Measurements from ENCODE around the gene DDX42. TPM values are rescaled to one million over a fixed set of nuclear protein-coding genes. Genes with fewer than 3 reads are reported as not detected.
"Not testable (repeated sequence)": the region's sequence is repeated elsewhere in the genome, so short reads cannot be mapped to it uniquely, and the experiment has no call there.

DDX42 gene
- total and polyA plus RNA-seq, 12 donors = 45.0 to 109 (median 85.2) TPM

GRCh38 chr17:63854709-63855108, 80.7 kb downstream of the DDX42 start:
- no peak overlapping the region for H3K4me3 ChIP-seq
- no peak overlapping the region for H3K27ac ChIP-seq
- H3K9me3 ChIP-seq (replicated peaks in 1 of 3) = no peaks in the 10 kb centered on the region
- TF ChIP-seq POLR2A (IDR thresholded peaks at IDR 0.05) (no peak), CTCF (IDR thresholded peaks at IDR 0.05) (no peak)
- no peak for DNase-seq
- no peaks in the 10 kb centered on the region for H3K4me1 ChIP-seq (replicated peaks in 1 of 2)
- intact Hi-C loops (cut with DNase I) = no loop called here
- no peaks in the 10 kb centered on the region for H3K27me3 ChIP-seq
- WGBS, 4 donors = 75 to 81% (median 77%) methylated on average over 5 of the region's 5 CpGs
- no peaks in the 10 kb centered on the region for H3K36me3 ChIP-seq (replicated peaks in 1 of 2)

- TF ChIP-seq POLR2A (IDR thresholded peaks at IDR 0.05) = no peak
- no peak for TF ChIP-seq CTCF (IDR thresholded peaks at IDR 0.05)
- DNase-seq = no peak
- WGBS, 4 donors = 85 to 93% (median 92%) methylated on average over 8 of the region's 8 CpGs
These were observed 81.2 kb downstream of the DDX42 start for GRCh38 chr17:63855185-63855584.

GRCh38 chr17:63856425-63856824, 82.5 kb downstream of the DDX42 start:
- H3K9me3 ChIP-seq (replicated peaks in 1 of 3); intact Hi-C loops (cut with DNase I); H3K4me3 ChIP-seq; H3K27ac ChIP-seq; DNase-seq; H3K27me3 ChIP-seq; H3K36me3 ChIP-seq (replicated peaks in 1 of 2); H3K4me1 ChIP-seq (replicated peaks in 1 of 2): not testable (repeated sequence)
- WGBS, 4 donors = 83 to 95% (median 91%) methylated on average over 8 of the region's 8 CpGs

More at GRCh38 chr17:63855185-63855584, 81.2 kb downstream of the DDX42 start:
- H3K9me3 ChIP-seq (replicated peaks in 1 of 3) = no peaks in the 10 kb centered on the region
- intact Hi-C loops (cut with DNase I) = no loop called here
- H3K4me3 ChIP-seq = no peak overlapping the region
- H3K36me3 ChIP-seq (replicated peaks in 1 of 2) = no peaks in the 10 kb centered on the region
- no peak overlapping the region for H3K27ac ChIP-seq
- H3K4me1 ChIP-seq (replicated peaks in 1 of 2) = no peaks in the 10 kb centered on the region
- H3K27me3 ChIP-seq = no peaks in the 10 kb centered on the region

DNA sequence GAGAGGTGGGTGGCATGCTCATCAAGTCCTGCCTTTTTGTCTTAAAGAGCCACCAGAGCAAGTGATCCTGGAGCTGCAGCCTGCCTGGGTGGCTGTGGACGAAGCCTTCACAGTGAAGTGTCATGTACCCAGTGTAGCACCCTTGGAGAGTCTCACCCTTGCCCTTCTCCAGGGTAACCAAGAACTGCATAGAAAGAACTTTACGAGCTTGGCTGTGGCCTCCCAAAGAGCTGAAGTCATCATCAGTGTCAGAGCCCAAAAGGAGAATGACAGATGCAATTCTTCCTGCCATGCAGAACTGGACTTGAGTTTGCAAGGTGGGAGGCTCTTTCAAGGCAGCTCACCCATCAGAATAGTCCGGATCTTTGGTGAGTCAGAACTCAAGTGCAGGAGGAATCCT, 85.3 kb downstream of the DDX42 start:
- intact Hi-C loops (cut with DNase I) = no loop called here
- no peak for TF ChIP-seq CTCF (IDR thresholded peaks at IDR 0.05)
- no peak for TF ChIP-seq POLR2A (IDR thresholded peaks at IDR 0.05)
- no peaks in the 10 kb centered on the region for H3K27me3 ChIP-seq
- H3K9me3 ChIP-seq (replicated peaks in 1 of 3) = no peaks in the 10 kb centered on the region
- H3K4me1 ChIP-seq (replicated peaks in 1 of 2) = no peaks in the 10 kb centered on the region
- no peaks in the 10 kb centered on the region for H3K36me3 ChIP-seq (replicated peaks in 1 of 2)
- 64 to 85% (median 75%) methylated on average over 2 to 3 of the region's 3 CpGs for WGBS, 4 donors
- H3K4me3 ChIP-seq = no peak overlapping the region
- DNase-seq = no peak
- no peak overlapping the region for H3K27ac ChIP-seq

GRCh38 chr17:63866625-63867024, 92.7 kb downstream of the DDX42 start:
- H3K9me3 ChIP-seq (replicated peaks in 1 of 3); DNase-seq; H3K36me3 ChIP-seq (replicated peaks in 1 of 2); H3K4me1 ChIP-seq (replicated peaks in 1 of 2); intact Hi-C loops (cut with DNase I); H3K27ac ChIP-seq; H3K27me3 ChIP-seq; H3K4me3 ChIP-seq: not testable (repeated sequence)
- 58 to 79% (median 73%) methylated on average over 2 to 7 of the region's 7 CpGs for WGBS, 4 donors

Other genes starting within 250 kb of the DDX42 start
- gene DCAF7, start 223.7 kb upstream of the DDX42 start, total RNA-seq = 10 to 100 TPM; 33.8 to 69.8 (median 48.8) TPM
- gene DCAF7, start 223.7 kb upstream of the DDX42 start, polyA plus RNA-seq = 10 to 100 TPM; 12.2 to 50.6 (median 19.7) TPM
- gene TACO1, start 173.3 kb upstream of the DDX42 start, total RNA-seq = 10 to 100 TPM; 16.2 to 29.0 (median 25.9) TPM
- 10 to 100 TPM; 15.4 to 32.1 (median 19.1) TPM for gene TACO1, start 173.3 kb upstream of the DDX42 start, polyA plus RNA-seq
- 10 to 100 TPM; 16.5 to 47.1 (median 36.6) TPM for gene MAP3K3, start 151.8 kb upstream of the DDX42 start, total RNA-seq
- 10 to 100 TPM; 11.6 to 32.3 (median 15.6) TPM for gene MAP3K3, start 151.8 kb upstream of the DDX42 start, polyA plus RNA-seq
- gene LIMD2, start 74.0 kb upstream of the DDX42 start, total RNA-seq = 10 to 100 TPM in 7 of 9 donors, 1 to 10 TPM in 2; 6.3 to 20.1 (median 11.9) TPM
- gene LIMD2, start 74.0 kb upstream of the DDX42 start, polyA plus RNA-seq = 10 to 100 TPM in 2 of 3 donors, 1 to 10 TPM in 1; 2.5 to 76.3 (median 34.6) TPM
- 10 to 100 TPM; 16.7 to 91.1 (median 37.4) TPM for gene STRADA, start 32.4 kb upstream of the DDX42 start, total RNA-seq
- 10 to 100 TPM; 34.5 to 67.6 (median 53.9) TPM for gene STRADA, start 32.4 kb upstream of the DDX42 start, polyA plus RNA-seq
- gene CCDC47, start 573 bp upstream of the DDX42 start, total RNA-seq = 100 to 1,000 TPM in 4 of 9 donors, 10 to 100 TPM in 5; 46.8 to 148 (median 98.1) TPM
- gene CCDC47, start 573 bp upstream of the DDX42 start, polyA plus RNA-seq = 100 to 1,000 TPM in 1 of 3 donors, 10 to 100 TPM in 2; 24.2 to 216 (median 29.0) TPM
- gene PSMC5, start 53.3 kb downstream of the DDX42 start, total RNA-seq = 100 to 1,000 TPM in 5 of 9 donors, 10 to 100 TPM in 4; 64.1 to 167 (median 125) TPM
- gene PSMC5, start 53.3 kb downstream of the DDX42 start, polyA plus RNA-seq = 100 to 1,000 TPM; 232 to 273 (median 247) TPM
- 10 to 100 TPM; 32.4 to 56.1 (median 42.9) TPM for gene FTSJ3, start 53.5 kb downstream of the DDX42 start, total RNA-seq
- gene FTSJ3, start 53.5 kb downstream of the DDX42 start, polyA plus RNA-seq = 10 to 100 TPM; 19.4 to 54.1 (median 44.9) TPM
- 100 to 1,000 TPM in 4 of 9 donors, 10 to 100 TPM in 5; 41.9 to 185 (median 85.0) TPM for gene SMARCD2, start 68.5 kb downstream of the DDX42 start, total RNA-seq
- gene SMARCD2, start 68.5 kb downstream of the DDX42 start, polyA plus RNA-seq = 10 to 100 TPM; 43.1 to 53.7 (median 52.7) TPM
- under 1 TPM in 1 of 9 donors, not detected in 8; 0.61 TPM for gene CSH2, start 99.5 kb downstream of the DDX42 start, total RNA-seq
- gene CSH2, start 99.5 kb downstream of the DDX42 start, polyA plus RNA-seq = not detected
- gene GH2, start 107.8 kb downstream of the DDX42 start, total RNA-seq = not detected
- gene GH2, start 107.8 kb downstream of the DDX42 start, polyA plus RNA-seq = not detected
- 1 to 10 TPM in 1 of 9 donors, not detected in 8; 1.4 TPM for gene CSH1, start 122.4 kb downstream of the DDX42 start, total RNA-seq
- not detected for gene CSH1, start 122.4 kb downstream of the DDX42 start, polyA plus RNA-seq
- gene CSHL1, start 137.1 kb downstream of the DDX42 start, total RNA-seq = not detected
- not detected for gene CSHL1, start 137.1 kb downstream of the DDX42 start, polyA plus RNA-seq
- gene GH1, start 144.7 kb downstream of the DDX42 start, total RNA-seq = not detected
- not detected for gene GH1, start 144.7 kb downstream of the DDX42 start, polyA plus RNA-seq
- 1 to 10 TPM in 7 of 9 donors, under 1 TPM in 1, not detected in 1; 0.69 to 4.5 (median 2.2) TPM for gene CD79B, start 158.2 kb downstream of the DDX42 start, total RNA-seq
- 1 to 10 TPM; 1.7 to 3.0 (median 2.5) TPM for gene CD79B, start 158.2 kb downstream of the DDX42 start, polyA plus RNA-seq
- gene SCN4A, start 198.7 kb downstream of the DDX42 start, total RNA-seq = 1 to 10 TPM in 8 of 9 donors, under 1 TPM in 1; 0.30 to 4.2 (median 1.5) TPM
- gene SCN4A, start 198.7 kb downstream of the DDX42 start, polyA plus RNA-seq = 1 to 10 TPM in 2 of 3 donors, under 1 TPM in 1; 0.42 to 1.9 (median 1.4) TPM
- gene PRR29, start 224.2 kb downstream of the DDX42 start, total RNA-seq = 1 to 10 TPM in 1 of 9 donors, under 1 TPM in 6, not detected in 2; 0.26 to 1.8 (median 0.57) TPM
- gene PRR29, start 224.2 kb downstream of the DDX42 start, polyA plus RNA-seq = under 1 TPM; 0.05 to 0.72 (median 0.71) TPM
- gene ICAM2, start 246.5 kb downstream of the DDX42 start, total RNA-seq = 10 to 100 TPM; 16.6 to 42.2 (median 18.7) TPM
- 10 to 100 TPM in 2 of 3 donors, 1 to 10 TPM in 1; 9.6 to 40.5 (median 35.0) TPM for gene ICAM2, start 246.5 kb downstream of the DDX42 start, polyA plus RNA-seq